Endodermal cell (in vitro differentiated cells): ENCODE measurements around the gene ATG16L1. TPM values are rescaled to one million over a fixed set of nuclear protein-coding genes. Genes with fewer than 3 reads are reported as not detected.

Experiments
- DNase-seq: peaks from one replicate; pipeline ENCODE4 v3.0.0-alpha.2; 2017
- H3K27ac ChIP-seq: 2 replicates; pipeline ENCODE4 v1.5.1; 2013; ENCODE audit warnings: mild to moderate bottlenecking, low read depth, low read length, moderate library complexity
- H3K27me3 ChIP-seq: 2 replicates; pipeline ENCODE4 v1.6.1; 2013; ENCODE audit warnings: mild to moderate bottlenecking, low read length, moderate library complexity; ENCODE audit not compliant: insufficient read depth, control insufficient read depth, poor library complexity, severe bottlenecking
- H3K36me3 ChIP-seq: 2 replicates; pipeline ENCODE4 v1.7.0; 2013; ENCODE audit warnings: mild to moderate bottlenecking, low read length, moderate library complexity; ENCODE audit not compliant: control insufficient read depth, insufficient read depth
- H3K4me1 ChIP-seq: one replicate; pipeline ENCODE4 v1.7.0; 2013; ENCODE audit warnings: low read length; ENCODE audit not compliant: control insufficient read depth, insufficient read depth
- H3K4me3 ChIP-seq: 2 replicates; pipeline ENCODE4 v1.5.1; 2013; ENCODE audit warnings: mild to moderate bottlenecking, low read length, moderate library complexity
- H3K9ac ChIP-seq: 2 replicates; pipeline ENCODE4 v1.6.1; 2013; ENCODE audit warnings: mild to moderate bottlenecking, low read length, moderate library complexity; ENCODE audit not compliant: poor library complexity, severe bottlenecking; ENCODE audit errors: extremely low read depth
- H3K9me3 ChIP-seq: 2 replicates; pipeline ENCODE4 v1.6.1; 2013; ENCODE audit warnings: mild to moderate bottlenecking, low read length, moderate library complexity; ENCODE audit not compliant: control insufficient read depth
- H3K27ac Mint-ChIP-seq: 2 replicates; pipeline ENCODE4 v1.8.0; 2020; ENCODE audit warnings: mixed read lengths
- H3K27me3 Mint-ChIP-seq: 2 replicates; pipeline ENCODE4 v1.8.0; 2021; ENCODE audit warnings: mild to moderate bottlenecking, mixed read lengths; ENCODE audit not compliant: insufficient read depth
- H3K36me3 Mint-ChIP-seq: 2 replicates; pipeline ENCODE4 v1.8.0; 2020; ENCODE audit warnings: low read depth, mixed read lengths
- H3K4me1 Mint-ChIP-seq: 2 replicates; pipeline ENCODE4 v1.8.0; 2020; ENCODE audit warnings: mixed read lengths
- H3K4me3 Mint-ChIP-seq: 2 replicates; pipeline ENCODE4 v1.8.0; 2020; ENCODE audit warnings: mild to moderate bottlenecking, moderate library complexity, mixed read lengths
- H3K9me3 Mint-ChIP-seq: 2 replicates; pipeline ENCODE4 v1.8.0; 2020; ENCODE audit warnings: mild to moderate bottlenecking, mixed read lengths
- CTCF ChIP-seq: fragments of 200-600 bp; sonication (generic); conservative IDR thresholded peaks from 2 replicates; pipeline ENCODE4 v1.5.0; 2021; ENCODE audit warnings: antibody characterized with exemption, mild to moderate bottlenecking
- WGBS, 2 experiments: methylation state at CpG; one replicate each; pipeline versions ENCODE4 v1.1.5 to v1.1.7; 2013; ENCODE audit warnings: missing lambda C conversion rate in 2 of 2, mixed read lengths in 1 of 2; ENCODE audit not compliant: insufficient coverage in 1 of 2, insufficient read length in 1 of 2; 5-methylcytosine and 5-hydroxymethylcytosine counted together
- total RNA-seq, 2 donors: library from RNA; stranded (reverse); fragmentation: NEBNext Ultra II Directional in 1 of 2; extraction: Animal tissue kit (Norgen Biotek cat#: 25700) in 1 of 2; gene quantifications; 2 replicates in 1 of 2; 3 replicates in 1 of 2; pipeline ENCODE4 v1.2.1, GENCODE V29; 2021

The ATG16L1 gene
- total RNA-seq, 2 donors from 2014 or later = 29.6 to 31.6 TPM

DNA sequence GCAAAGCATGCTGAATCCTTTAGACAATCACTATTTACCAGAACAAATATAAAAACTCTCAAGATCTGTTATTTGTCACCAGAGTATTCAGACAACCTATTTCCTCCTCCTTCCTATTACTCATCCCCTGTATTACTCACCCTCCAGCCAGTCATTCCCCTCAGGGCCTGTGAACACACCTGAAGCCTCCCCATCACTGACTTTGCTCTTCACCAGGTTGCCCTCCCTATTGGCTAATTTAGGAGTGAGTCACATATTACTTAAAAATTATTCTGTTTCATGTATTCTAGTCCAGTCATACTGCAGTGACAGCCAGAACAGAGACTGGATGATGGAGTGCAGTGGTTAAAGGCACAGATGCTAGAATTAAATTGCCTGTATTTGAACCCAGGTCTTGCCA, 3.7 kb upstream of the ATG16L1 start:
- Histone ChIP-seq H3K9me3 (peaks cover 16% of the 10 kb centered on the region), H3K9ac (no peak overlapping the region), H3K27me3 (no peaks in the 10 kb centered on the region), H3K4me1 (no peaks in the 10 kb centered on the region), H3K36me3 (no peaks in the 10 kb centered on the region), H3K27ac (no peak overlapping the region), H3K4me3 (no peak overlapping the region)
- TF ChIP-seq CTCF = no peak
- no peak for DNase-seq
- no peak overlapping the region for H3K27ac Mint-ChIP-seq
- peaks cover 1% of the 10 kb centered on the region for H3K4me1 Mint-ChIP-seq
- peaks cover 16% of the 10 kb centered on the region for H3K9me3 Mint-ChIP-seq
- H3K36me3 Mint-ChIP-seq = no peaks in the 10 kb centered on the region
- H3K27me3 Mint-ChIP-seq = no peaks in the 10 kb centered on the region
- H3K4me3 Mint-ChIP-seq = no peak overlapping the region

DNA sequence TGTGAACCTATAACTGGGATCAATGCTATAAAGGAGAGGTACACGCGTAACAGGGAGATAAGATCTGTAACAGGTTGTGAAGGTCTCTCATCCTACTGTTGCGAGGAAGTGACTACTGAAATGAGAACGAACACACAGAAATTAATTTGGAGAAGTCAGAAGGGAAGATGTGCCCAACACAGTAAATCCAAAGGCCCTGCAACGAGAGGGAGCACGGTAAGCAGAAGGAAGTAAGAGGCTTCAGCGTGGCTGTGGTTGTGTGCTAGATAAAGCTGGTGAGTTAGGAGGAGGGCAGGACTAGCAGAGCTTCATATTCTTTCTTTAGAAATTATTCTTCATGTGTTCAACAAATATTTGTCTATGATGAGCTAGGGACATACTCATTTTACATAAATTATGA, 2.5 kb upstream of the ATG16L1 start:
- Mint-ChIP-seq H3K27me3 (no peaks in the 10 kb centered on the region), H3K36me3 (no peaks in the 10 kb centered on the region), H3K27ac (no peak overlapping the region), H3K4me3 (no peak overlapping the region), H3K9me3 (peaks cover 16% of the 10 kb centered on the region), H3K4me1 (peaks cover 8% of the 10 kb centered on the region)
- no peaks in the 10 kb centered on the region for H3K36me3 ChIP-seq
- H3K27me3 ChIP-seq = no peaks in the 10 kb centered on the region
- TF ChIP-seq CTCF = no peak
- 83 to 88% methylated on average over 7 of the region's 7 CpGs for WGBS, 2 experiments
- H3K9ac ChIP-seq = no peak overlapping the region
- no peak for DNase-seq
- no peak overlapping the region for H3K4me3 ChIP-seq
- peaks cover 16% of the 10 kb centered on the region for H3K9me3 ChIP-seq
- no peak overlapping the region for H3K27ac ChIP-seq
- no peaks in the 10 kb centered on the region for H3K4me1 ChIP-seq

GRCh38 chr2:233250568-233250967, 905 bp upstream of the ATG16L1 start:
- Mint-ChIP-seq H3K9me3 (peaks cover 16% of the 10 kb centered on the region), H3K4me3 (peak overlapping the region; percentile 96), H3K27ac (no peak overlapping the region), H3K27me3 (no peaks in the 10 kb centered on the region), H3K4me1 (peaks cover 8% of the 10 kb centered on the region), H3K36me3 (no peaks in the 10 kb centered on the region)
- Histone ChIP-seq H3K27me3 (no peaks in the 10 kb centered on the region), H3K27ac (no peak overlapping the region), H3K9me3 (peaks cover 16% of the 10 kb centered on the region), H3K9ac (no peak overlapping the region), H3K4me3 (peak overlapping the region; percentile 73), H3K4me1 (no peaks in the 10 kb centered on the region), H3K36me3 (peaks cover 5% of the 10 kb centered on the region)
- WGBS, 2 experiments = 94 to 98% methylated on average over 7 to 9 of the region's 9 CpGs
- no peak for TF ChIP-seq CTCF
- no peak for DNase-seq
